ENCODE measurements around the gene ZFP36L2. TPM values are rescaled to one million over a fixed set of nuclear protein-coding genes. Genes with fewer than 3 reads are reported as not detected.
A peak's percentile ranks its signal among the peaks of the same experiment; 100 is the strongest.

Gene ZFP36L2
- total RNA-seq, 6 experiments from 2014 or later = 20.8 to 50.0 (median 33.6) TPM

GRCh38 chr2:43227830-43228281 is 1.4 kb upstream of the ZFP36L2 start:
- H3K4me3 ChIP-seq = peak overlapping the region; percentile 81 to 92 (median 84)
- peak overlapping the region; percentile 97 to 98 (median 98) for H3K27ac ChIP-seq
- no peaks in the 10 kb centered on the region for H3K9me3 ChIP-seq
- DNase-seq (peak in 1 of 3 donors; percentile 84), ATAC-seq (peak; percentile 2 to 17 (median 6))
- no peaks in the 10 kb centered on the region for H3K27me3 ChIP-seq
- H3K36me3 ChIP-seq = peaks cover 0 to 25% (median 5%) of the 10 kb centered on the region in 4 donors
- H3K4me1 ChIP-seq = peaks cover 2 to 28% (median 13%) of the 10 kb centered on the region in 4 donors
- TF ChIP-seq POLR2A (IDR thresholded peaks at IDR 0.05) (no peak), CTCF (IDR thresholded peaks at IDR 0.05) (peak; percentile 27 to 45 (median 38))
- intact Hi-C loops (cut with DNase I) = loop anchor here (10.0 kb wide), 3 partner anchors 63 to 253 kb away; no protein-coding TSS in a partner anchor
- WGBS (ENCODE audit: insufficient coverage, low coverage, low lambda C conversion rate, missing lambda C conversion rate) = 0% methylated on average over 1 of the region's 10 CpGs

- peaks cover 2 to 35% (median 13%) of the 10 kb centered on the region in 4 donors for H3K4me1 ChIP-seq
- peak overlapping the region; percentile 97 to 98 (median 98) for H3K27ac ChIP-seq
- no peaks in the 10 kb centered on the region for H3K9me3 ChIP-seq
- TF ChIP-seq POLR2A (IDR thresholded peaks at IDR 0.05) (no peak), CTCF (IDR thresholded peaks at IDR 0.05) (no peak)
- peak overlapping the region; percentile 81 to 92 (median 84) for H3K4me3 ChIP-seq
- no peaks in the 10 kb centered on the region for H3K27me3 ChIP-seq
- H3K36me3 ChIP-seq = peaks cover 0 to 32% (median 5%) of the 10 kb centered on the region in 4 donors
- intact Hi-C loops (cut with DNase I) = loop anchor here (10.0 kb wide), 3 partner anchors 62 to 252 kb away; no protein-coding TSS in a partner anchor
- WGBS (ENCODE audit: insufficient coverage, low coverage, low lambda C conversion rate, missing lambda C conversion rate) = no CpG with 5 or more reads among the region's 77 CpGs
- DNase-seq (peak; percentile 95 to 99 (median 98)), ATAC-seq (peak; percentile 58 to 79 (median 66))
Measured at GRCh38 chr2:43226955-43227829, 786 bp upstream of the ZFP36L2 start.

- peak; percentile 18 to 41 (median 28) for ATAC-seq
- under 1% methylated on average over 24 of the region's 80 CpGs for WGBS (ENCODE audit: insufficient coverage, low coverage, low lambda C conversion rate, missing lambda C conversion rate)
- intact Hi-C loops (cut with DNase I) = loop anchor here (10.0 kb wide), 3 partner anchors 61 to 251 kb away; no protein-coding TSS in a partner anchor
- peaks cover 2 to 47% (median 20%) of the 10 kb centered on the region in 4 donors for H3K4me1 ChIP-seq
- no peaks in the 10 kb centered on the region for H3K9me3 ChIP-seq
- peak; percentile 85 to 91 (median 87) for DNase-seq
- TF ChIP-seq CTCF (IDR thresholded peaks at IDR 0.05) (no peak), POLR2A (IDR thresholded peaks at IDR 0.05) (no peak)
- H3K4me3 ChIP-seq = peak overlapping the region; percentile 81 to 92 (median 84)
- H3K36me3 ChIP-seq = peaks cover 0 to 33% (median 5%) of the 10 kb centered on the region in 4 donors
- H3K27me3 ChIP-seq = no peaks in the 10 kb centered on the region
- H3K27ac ChIP-seq = peak overlapping the region; percentile 97 to 98 (median 98)
Measured at GRCh38 chr2:43225788-43226557, 433 bp downstream of the ZFP36L2 start.

GRCh38 chr2:43225093-43225787 is 1.2 kb downstream of the ZFP36L2 start:
- Histone ChIP-seq H3K27ac (peak overlapping the region; percentile 97 to 98 (median 98)), H3K36me3 (peaks cover 0 to 33% (median 5%) of the 10 kb centered on the region in 4 donors), H3K27me3 (no peaks in the 10 kb centered on the region), H3K4me3 (peak overlapping the region; percentile 81 to 92 (median 84)), H3K9me3 (no peaks in the 10 kb centered on the region), H3K4me1 (peaks cover 2 to 55% (median 21%) of the 10 kb centered on the region in 4 donors)
- WGBS (ENCODE audit: insufficient coverage, low coverage, low lambda C conversion rate, missing lambda C conversion rate) = 0% methylated on average over 2 of the region's 74 CpGs
- TF ChIP-seq POLR2A (IDR thresholded peaks at IDR 0.05) (no peak), CTCF (IDR thresholded peaks at IDR 0.05) (no peak)
- DNase-seq = peak; percentile 60 to 81 (median 73)
- no peak for ATAC-seq
- intact Hi-C loops (cut with DNase I) = loop anchor here (10.0 kb wide), 3 partner anchors 60 to 250 kb away; no protein-coding TSS in a partner anchor

All from right lobe of liver (tissue), 6 donors.